HG03196 (cell line): ENCODE measurements around the gene TANC1.

Experiments
- ATAC-seq: cut with Tn5 transposase; IDR thresholded peaks from one replicate; pipeline ENCODE4 v1.9.1; 2021; ENCODE audit not compliant: unreplicated experiment

The TANC1 gene

GRCh38 chr2:158993721-158994587 is 25.5 kb downstream of the TANC1 start:
- ATAC-seq, result no peak

- ATAC-seq, result no peak
These were observed 26.7 kb downstream of the TANC1 start for GRCh38 chr2:158994920-158995676.

- ATAC-seq, result no peak
These were observed 27.2 kb downstream of the TANC1 start for GRCh38 chr2:158995677-158996049.

- no peak for ATAC-seq
These were observed 28.0 kb downstream of the TANC1 start for GRCh38 chr2:158996378-158996993.

- ATAC-seq, result no peak
These were observed 28.8 kb downstream of the TANC1 start for GRCh38 chr2:158997037-158997790.

GRCh38 chr2:158998551-158999248 is 30.3 kb downstream of the TANC1 start:
- no peak for ATAC-seq

GRCh38 chr2:158999458-158999857 is 31.0 kb downstream of the TANC1 start:
- no peak for ATAC-seq

GRCh38 chr2:159000072-159000471 is 31.6 kb downstream of the TANC1 start:
- ATAC-seq, result no peak

- no peak for ATAC-seq
These were observed 34.1 kb downstream of the TANC1 start for GRCh38 chr2:159002462-159003111.

GRCh38 chr2:159003555-159003954 is 35.1 kb downstream of the TANC1 start:
- ATAC-seq, result no peak

- no peak for ATAC-seq
These were observed 36.4 kb downstream of the TANC1 start for GRCh38 chr2:159004849-159005248.

GRCh38 chr2:159009940-159010339 is 41.5 kb downstream of the TANC1 start:
- ATAC-seq, result no peak

GRCh38 chr2:159010340-159010739 is 41.9 kb downstream of the TANC1 start:
- ATAC-seq, result no peak

- no peak for ATAC-seq
These were observed 42.5 kb downstream of the TANC1 start for GRCh38 chr2:159010963-159011362.

GRCh38 chr2:159012142-159012541 is 43.7 kb downstream of the TANC1 start:
- ATAC-seq, result no peak

- ATAC-seq, result no peak
These were observed 44.7 kb downstream of the TANC1 start for GRCh38 chr2:159013103-159013502.

- ATAC-seq, result no peak
These were observed 46.7 kb downstream of the TANC1 start for GRCh38 chr2:159015174-159015573.

GRCh38 chr2:159015823-159016222 is 47.4 kb downstream of the TANC1 start:
- ATAC-seq, result no peak

GRCh38 chr2:159017837-159018236 is 49.4 kb downstream of the TANC1 start:
- ATAC-seq, result no peak

- no peak for ATAC-seq
These were observed 50.6 kb downstream of the TANC1 start for GRCh38 chr2:159019021-159019420.
